Left hindlimb (tissue), 1 donor: ENCODE results near the gene HS3ST5.

ENCODE experiments used
- DNase-seq: peaks from one replicate; pipeline ENCODE4 v3.0.0-alpha.2; 2018

HS3ST5 gene

GRCh38 chr6:114144887-114145851 is 197.7 kb downstream of the HS3ST5 start:
- DNase-seq, result no peak

- DNase-seq, result no peak
Observed at GRCh38 chr6:114142258-114142657, 200.6 kb downstream of the HS3ST5 start.

- no peak for DNase-seq
Observed at GRCh38 chr6:114140416-114140815, 202.4 kb downstream of the HS3ST5 start.

GRCh38 chr6:114138577-114139248 is 204.1 kb downstream of the HS3ST5 start:
- DNase-seq, result no peak

GRCh38 chr6:114135363-114135971 is 207.4 kb downstream of the HS3ST5 start:
- DNase-seq, result no peak

GRCh38 chr6:114133816-114134215 is 209.0 kb downstream of the HS3ST5 start:
- DNase-seq, result no peak

- DNase-seq, result no peak
Observed at GRCh38 chr6:114131945-114132344, 210.9 kb downstream of the HS3ST5 start.

- no peak for DNase-seq
Observed at GRCh38 chr6:114125576-114125975, 217.2 kb downstream of the HS3ST5 start.

- DNase-seq, result no peak
Observed at GRCh38 chr6:114121913-114122662, 220.7 kb downstream of the HS3ST5 start.

GRCh38 chr6:114119056-114119455 is 223.8 kb downstream of the HS3ST5 start:
- DNase-seq, result no peak

GRCh38 chr6:114115652-114116051 is 227.2 kb downstream of the HS3ST5 start:
- DNase-seq, result no peak

GRCh38 chr6:114108119-114109002 is 234.5 kb downstream of the HS3ST5 start:
- peak; percentile 50 for DNase-seq

GRCh38 chr6:114106020-114106419 is 236.8 kb downstream of the HS3ST5 start:
- no peak for DNase-seq

GRCh38 chr6:114101255-114101654 is 241.6 kb downstream of the HS3ST5 start:
- no peak for DNase-seq

- DNase-seq, result no peak
Observed at GRCh38 chr6:114100215-114100994, 242.4 kb downstream of the HS3ST5 start.

- no peak for DNase-seq
Observed at GRCh38 chr6:114096561-114097172, 246.2 kb downstream of the HS3ST5 start.

- no peak for DNase-seq
Observed at GRCh38 chr6:114092943-114093342, 249.9 kb downstream of the HS3ST5 start.

GRCh38 chr6:114090626-114091025 is 252.2 kb downstream of the HS3ST5 start:
- DNase-seq, result no peak

GRCh38 chr6:114087496-114087895 is 255.3 kb downstream of the HS3ST5 start:
- DNase-seq, result no peak

GRCh38 chr6:114085211-114085610 is 257.6 kb downstream of the HS3ST5 start:
- DNase-seq, result no peak
